Measurements from ENCODE around the gene ADGRL3.

ADGRL3 gene

GRCh38 chr4:61995717-61996340, 795.7 kb downstream of the ADGRL3 start:
- no peak for DNase-seq (ENCODE audit: low read depth in 2 of 2)

DNA sequence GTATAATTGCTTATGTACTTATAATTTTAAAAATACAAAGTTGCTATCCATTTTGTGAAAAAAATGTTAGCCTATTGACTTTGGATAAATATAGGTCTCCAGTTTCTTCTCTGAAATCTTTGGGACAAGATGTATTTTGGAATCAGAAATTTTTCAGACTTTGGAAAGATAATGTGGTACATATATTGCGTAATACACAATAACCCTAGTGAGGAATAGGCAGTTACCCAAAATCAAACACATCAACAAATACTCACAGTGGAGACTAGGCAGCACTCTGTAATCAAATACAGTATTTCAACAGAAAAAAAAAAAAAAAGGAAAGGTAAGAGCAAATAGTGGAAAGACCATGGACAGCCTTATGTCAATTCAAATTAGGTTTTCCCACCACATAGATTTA, 796.8 kb downstream of the ADGRL3 start:
- DNase-seq (ENCODE audit: low read depth in 2 of 2) = no peak

GRCh38 chr4:61997831-61998230, 797.7 kb downstream of the ADGRL3 start:
- DNase-seq (ENCODE audit: low read depth in 2 of 2) = no peak

DNA sequence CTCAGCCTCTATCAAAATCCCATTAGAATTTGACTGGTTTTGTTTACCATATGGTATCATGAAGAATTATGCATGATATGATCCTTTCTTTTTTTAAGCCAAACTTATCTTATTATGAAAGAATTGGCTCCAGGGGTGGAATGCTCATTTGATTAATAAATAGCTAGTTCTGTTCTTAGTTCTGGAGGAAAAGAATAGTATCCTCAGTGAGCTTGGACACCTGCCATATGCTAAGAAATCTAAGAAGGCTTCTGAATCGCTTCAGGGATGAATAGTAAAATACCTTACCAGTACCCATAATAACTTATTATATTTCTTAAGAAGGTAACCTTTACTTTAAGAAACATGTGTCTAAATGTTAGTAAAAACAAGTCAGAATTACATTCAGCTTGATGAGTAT, 803.6 kb downstream of the ADGRL3 start:
- DNase-seq (ENCODE audit: low read depth in 2 of 2) = no peak

GRCh38 chr4:62004881-62005280, 804.8 kb downstream of the ADGRL3 start:
- no peak for DNase-seq (ENCODE audit: low read depth in 2 of 2)

DNA sequence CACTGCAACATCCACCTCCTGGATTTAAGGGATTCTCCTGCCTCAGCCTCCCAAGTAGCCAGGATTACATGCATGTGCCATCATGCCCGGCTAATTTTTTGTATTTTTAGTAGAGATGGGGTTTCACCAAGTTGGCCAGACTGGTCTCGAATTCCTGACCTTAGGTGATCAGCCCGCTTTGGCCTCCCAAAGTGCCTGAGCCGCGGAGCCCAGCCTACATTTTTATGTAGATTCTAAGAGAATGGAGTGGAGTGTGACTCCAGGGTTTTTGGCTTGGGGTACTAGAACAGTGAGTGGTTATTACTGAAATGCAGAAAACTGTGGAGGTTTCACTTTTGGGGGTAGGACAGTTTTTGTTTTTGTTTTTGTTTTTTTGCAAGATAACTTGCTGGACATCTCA, 806.0 kb downstream of the ADGRL3 start:
- DNase-seq (ENCODE audit: low read depth in 2 of 2) = no peak

DNA sequence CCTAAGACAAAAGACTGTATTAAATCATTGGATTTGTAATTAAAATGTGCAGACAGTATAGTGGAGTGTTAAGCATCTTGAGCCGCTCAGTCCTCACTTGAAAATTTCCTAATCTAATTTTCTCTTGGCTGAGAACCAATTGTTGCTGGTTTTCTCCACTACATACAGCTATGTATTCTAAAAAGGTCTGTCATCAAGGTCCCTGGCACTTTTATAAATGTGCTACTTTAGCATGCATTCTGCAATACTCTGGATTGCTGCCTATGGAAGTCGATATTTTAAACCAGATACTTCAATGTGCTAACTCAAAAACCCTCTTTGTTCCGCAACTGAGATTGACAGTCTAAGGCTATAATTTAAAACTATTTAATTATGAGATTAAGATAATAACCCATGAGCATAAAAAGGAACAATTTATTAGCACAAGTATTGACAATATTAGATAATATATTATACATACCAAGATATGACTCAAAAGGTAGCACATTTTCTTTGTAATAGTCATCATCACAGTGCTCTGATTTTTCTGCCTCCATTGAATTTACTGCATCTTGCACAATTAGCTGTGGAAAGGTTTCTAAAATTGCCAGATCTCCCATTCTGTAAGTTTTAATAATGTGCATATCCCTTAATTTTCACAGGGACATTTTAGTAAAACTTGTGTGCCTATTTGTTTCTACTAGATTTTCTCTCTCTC, 815.1 kb downstream of the ADGRL3 start:
- DNase-seq (ENCODE audit: low read depth in 2 of 2) = no peak

DNA sequence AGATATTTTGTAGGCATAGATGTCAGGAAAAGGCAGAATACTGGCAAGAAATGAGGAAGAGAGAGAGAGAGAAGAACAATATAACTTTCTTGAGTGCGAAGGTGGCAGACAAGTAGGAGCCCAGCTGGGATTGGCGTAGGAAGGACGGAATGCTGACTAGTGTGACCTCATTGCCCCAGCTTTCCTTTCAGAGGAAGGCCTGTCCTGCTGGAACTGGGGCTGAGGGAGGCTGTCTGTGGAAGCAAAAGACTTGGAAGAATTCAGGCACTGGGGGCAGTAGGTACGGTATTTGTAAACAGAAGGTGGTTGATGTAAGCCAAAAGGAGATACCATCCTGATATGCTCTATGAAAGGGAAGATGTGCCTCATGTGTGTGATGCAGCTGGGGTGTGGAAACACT, 818.4 kb downstream of the ADGRL3 start:
- DNase-seq (ENCODE audit: low read depth in 2 of 2) = no peak

GRCh38 chr4:62023633-62024032, 823.5 kb downstream of the ADGRL3 start:
- DNase-seq (ENCODE audit: low read depth in 2 of 2) = no peak

DNA sequence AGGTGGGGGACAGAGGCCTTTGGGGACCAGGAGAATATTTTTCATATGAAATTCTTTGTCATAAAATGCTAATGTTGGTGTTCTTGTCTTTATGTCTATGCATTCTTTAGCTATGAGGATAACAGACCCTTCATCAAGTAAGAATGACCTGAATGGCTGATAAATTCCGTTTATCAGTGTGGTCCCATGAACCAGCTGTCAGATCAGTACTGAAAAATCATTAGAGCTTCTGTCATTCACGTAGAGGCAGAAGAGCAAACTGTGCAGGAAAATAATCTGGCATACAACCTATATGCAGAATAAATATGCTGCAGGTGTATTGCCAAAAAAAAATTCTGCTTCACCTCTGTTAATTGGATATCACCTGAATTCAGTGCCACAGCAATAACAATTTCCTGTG, 828.6 kb downstream of the ADGRL3 start:
- DNase-seq (ENCODE audit: low read depth in 2 of 2) = no peak

DNA sequence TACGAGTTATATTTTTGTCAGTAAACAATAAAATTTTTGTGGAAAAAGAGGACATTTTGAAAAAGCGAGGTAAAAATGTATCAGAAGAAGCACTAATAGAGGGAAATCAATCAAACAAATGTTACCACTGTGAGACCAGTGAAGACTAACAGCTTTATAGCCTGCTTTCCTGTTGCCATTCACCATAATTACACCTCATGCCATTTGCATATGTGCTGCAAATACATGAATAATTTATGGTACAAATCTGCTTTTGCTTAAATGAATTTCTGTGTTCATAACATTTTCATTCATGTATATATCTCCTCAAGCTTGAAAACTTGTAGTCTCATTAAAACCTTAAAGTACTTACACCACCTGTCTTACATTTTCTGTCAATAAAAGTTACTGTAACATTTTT, 830.8 kb downstream of the ADGRL3 start:
- no peak for DNase-seq (ENCODE audit: low read depth in 2 of 2)

DNA sequence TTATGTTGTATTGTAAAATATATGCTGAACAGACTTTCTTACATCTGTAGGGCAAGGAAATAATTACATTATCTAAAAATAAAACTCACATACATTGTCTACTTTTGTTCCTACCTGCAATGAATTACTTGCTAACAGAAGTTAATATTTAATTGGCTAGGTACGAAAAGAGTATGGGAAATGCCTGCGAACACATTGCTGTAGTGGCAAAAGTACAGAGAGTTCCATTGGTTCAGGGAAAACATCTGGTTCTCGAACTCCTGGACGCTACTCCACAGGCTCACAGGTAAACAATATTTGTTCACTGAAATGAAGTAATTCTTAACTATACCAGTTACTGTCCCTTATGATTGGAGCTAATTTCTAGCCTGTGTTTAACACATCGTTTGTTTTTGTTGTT, 837.4 kb downstream of the ADGRL3 start:
- DNase-seq (ENCODE audit: low read depth in 2 of 2) = no peak

GRCh38 chr4:62051332-62051731, 851.2 kb downstream of the ADGRL3 start:
- DNase-seq (ENCODE audit: low read depth in 2 of 2) = no peak

GRCh38 chr4:62053974-62054373, 853.8 kb downstream of the ADGRL3 start:
- DNase-seq (ENCODE audit: low read depth in 2 of 2) = no peak

DNA sequence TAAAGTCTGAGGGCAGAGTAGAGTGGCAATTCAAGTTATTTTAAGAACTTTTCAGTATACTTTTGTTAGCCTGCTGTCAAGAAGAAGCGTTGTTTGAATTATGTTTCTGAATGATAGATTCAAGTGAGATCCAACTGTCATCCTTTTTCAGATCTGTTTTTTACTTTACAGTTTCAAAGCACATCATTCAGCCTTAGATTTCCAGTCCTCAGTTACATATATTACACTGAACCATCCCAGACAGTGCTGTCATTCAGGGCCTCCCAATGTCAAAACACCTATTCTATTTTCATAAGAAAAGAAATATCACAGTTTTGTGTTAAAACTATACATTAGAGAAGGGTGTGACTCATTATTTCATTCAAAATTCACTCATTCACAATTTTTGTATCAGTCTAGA, 856.9 kb downstream of the ADGRL3 start:
- DNase-seq (ENCODE audit: low read depth in 2 of 2) = no peak

GRCh38 chr4:62058571-62058970, 858.4 kb downstream of the ADGRL3 start:
- no peak for DNase-seq (ENCODE audit: low read depth in 2 of 2)

DNA sequence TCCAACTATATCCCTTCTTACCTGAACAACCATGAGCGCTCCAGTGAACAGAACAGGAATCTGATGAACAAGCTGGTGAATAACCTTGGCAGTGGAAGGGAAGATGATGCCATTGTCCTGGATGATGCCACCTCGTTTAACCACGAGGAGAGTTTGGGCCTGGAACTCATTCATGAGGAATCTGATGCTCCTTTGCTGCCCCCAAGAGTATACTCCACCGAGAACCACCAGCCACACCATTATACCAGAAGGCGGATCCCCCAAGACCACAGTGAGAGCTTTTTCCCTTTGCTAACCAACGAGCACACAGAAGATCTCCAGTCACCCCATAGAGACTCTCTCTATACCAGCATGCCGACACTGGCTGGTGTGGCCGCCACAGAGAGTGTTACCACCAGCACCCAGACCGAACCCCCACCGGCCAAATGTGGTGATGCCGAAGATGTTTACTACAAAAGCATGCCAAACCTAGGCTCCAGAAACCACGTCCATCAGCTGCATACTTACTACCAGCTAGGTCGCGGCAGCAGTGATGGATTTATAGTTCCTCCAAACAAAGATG, 870.2 kb downstream of the ADGRL3 start:
- DNase-seq (ENCODE audit: low read depth in 2 of 2) = no peak

DNA sequence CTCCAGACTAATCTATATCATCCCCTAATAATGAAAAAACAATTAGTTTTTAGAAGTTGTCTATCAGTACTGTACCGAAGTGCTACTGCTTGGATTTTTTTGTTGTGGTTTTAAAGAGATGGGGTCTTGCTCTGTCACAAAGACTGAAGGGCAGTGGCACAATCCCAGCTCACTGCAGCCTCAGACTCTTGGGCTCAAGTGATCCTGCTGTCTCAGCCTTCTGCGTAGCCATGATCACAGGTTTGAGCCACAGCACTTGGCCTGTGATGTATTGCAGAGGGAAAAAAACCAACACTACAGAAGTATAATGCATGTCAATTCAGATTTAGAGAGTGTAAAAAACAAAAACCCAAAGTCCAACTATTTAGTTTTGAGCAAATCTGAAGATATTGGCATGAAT, 875.0 kb downstream of the ADGRL3 start:
- DNase-seq (ENCODE audit: low read depth in 2 of 2) = no peak

DNA sequence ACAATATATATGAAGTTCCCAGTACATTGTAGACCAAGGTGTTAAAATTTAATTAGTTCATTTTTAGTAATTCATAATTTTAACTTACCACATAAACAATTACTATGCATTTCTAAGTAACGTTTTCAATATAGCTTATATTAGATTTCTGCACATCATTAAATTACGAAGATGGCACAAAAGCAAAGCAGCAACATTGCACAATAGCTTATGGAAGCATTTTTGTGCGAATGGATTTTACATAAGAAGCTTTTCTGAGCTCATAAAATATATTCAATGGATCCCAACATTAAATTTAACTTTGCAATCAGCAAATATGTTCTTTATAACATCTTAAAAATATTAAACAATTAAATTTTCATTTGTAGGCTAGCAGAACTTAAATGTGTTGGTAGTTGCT, 875.4 kb downstream of the ADGRL3 start:
- no peak for DNase-seq (ENCODE audit: low read depth in 2 of 2)

GRCh38 chr4:62077406-62077805, 877.3 kb downstream of the ADGRL3 start:
- DNase-seq (ENCODE audit: low read depth in 2 of 2) = no peak

- no peak for DNase-seq (ENCODE audit: low read depth in 2 of 2)
Observed at GRCh38 chr4:62080431-62080830, 880.3 kb downstream of the ADGRL3 start.

- no peak for DNase-seq (ENCODE audit: low read depth in 2 of 2)
Observed at GRCh38 chr4:62087706-62088105, 887.6 kb downstream of the ADGRL3 start.

GRCh38 chr4:62093735-62094134, 893.6 kb downstream of the ADGRL3 start:
- DNase-seq (ENCODE audit: low read depth in 2 of 2) = no peak

DNA sequence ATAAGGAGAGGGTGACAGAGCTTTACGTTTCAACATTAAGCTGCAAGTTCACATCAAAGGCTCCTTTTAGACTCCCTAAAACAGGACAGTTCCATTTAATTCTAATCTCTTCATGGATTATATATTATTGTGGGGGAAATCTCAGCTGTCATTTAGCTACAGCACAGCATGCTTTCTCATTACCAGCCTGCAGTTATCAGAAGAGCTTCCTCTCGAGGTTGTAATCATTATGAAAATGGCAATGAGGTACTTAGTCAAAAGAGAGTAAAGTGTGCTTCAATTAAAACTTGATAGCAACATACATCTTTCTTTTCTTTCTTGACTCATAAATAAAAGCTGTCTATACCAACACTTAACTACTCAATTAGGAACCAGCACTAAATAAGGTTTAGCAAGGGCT, 896.8 kb downstream of the ADGRL3 start:
- DNase-seq (ENCODE audit: low read depth in 2 of 2) = no peak

Data from stimulated activated CD4-positive, alpha-beta T cell treated with anti-CD3 and anti-CD28 coated beads, Interleukin-15, amount 100 ng/mL, for 48 hours (primary cell).